HG02642 (cell line): ENCODE measurements around the gene BCAP29.

Source experiments
- ATAC-seq: cut with Tn5 transposase; IDR thresholded peaks from one replicate; pipeline ENCODE4 v1.9.1; 2021; ENCODE audit warnings: mild to moderate bottlenecking; ENCODE audit not compliant: unreplicated experiment, poor library complexity

The BCAP29 gene

DNA sequence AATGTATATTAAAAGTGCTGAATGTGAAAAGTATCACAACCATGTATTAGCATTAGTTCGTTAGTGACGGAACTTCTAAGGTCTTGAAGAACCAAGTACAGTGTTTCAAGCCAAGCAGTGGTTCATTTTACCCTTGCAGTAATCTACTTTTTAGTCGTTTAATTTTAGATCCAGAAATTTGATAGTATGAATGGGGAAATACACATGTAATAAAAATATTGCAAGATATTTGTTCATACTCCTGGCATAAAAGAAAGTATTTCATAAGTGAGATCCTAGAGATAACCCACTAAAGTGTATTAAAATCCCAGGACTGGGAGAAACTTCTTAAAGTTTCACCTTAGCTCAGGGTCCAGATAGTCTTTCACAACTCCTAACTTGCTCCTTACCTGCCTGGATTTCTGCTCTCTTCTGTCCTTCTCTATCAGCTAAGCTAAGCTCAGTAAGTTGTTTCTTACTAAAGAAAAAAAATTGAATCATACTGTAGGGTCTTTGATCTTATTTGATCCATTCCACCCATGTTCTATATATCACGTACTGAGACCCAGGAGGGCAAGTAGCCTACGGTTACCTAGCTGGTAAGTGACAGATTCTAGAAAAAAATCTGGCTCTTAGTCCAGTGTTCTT, 1.5 kb downstream of the BCAP29 start:
- no peak for ATAC-seq

DNA sequence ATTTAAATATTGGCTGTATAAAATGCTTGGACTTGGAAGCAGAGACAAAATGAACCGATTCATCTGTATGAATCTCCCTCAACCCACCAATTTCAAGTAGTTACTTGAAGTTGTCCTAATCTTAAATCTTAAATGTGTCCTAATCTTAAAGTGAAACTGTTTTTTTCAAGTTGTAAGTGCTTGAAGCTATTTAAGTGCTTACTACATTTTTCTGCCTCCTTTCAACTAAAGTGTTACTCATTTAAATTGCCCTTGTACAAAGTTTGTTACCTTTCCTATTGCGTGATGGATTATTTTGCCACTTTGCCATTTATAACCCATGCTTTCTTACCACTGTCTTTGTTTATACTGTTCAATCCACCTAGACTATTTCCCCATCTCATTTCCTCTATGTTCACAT, 2.8 kb downstream of the BCAP29 start:
- no peak for ATAC-seq

DNA sequence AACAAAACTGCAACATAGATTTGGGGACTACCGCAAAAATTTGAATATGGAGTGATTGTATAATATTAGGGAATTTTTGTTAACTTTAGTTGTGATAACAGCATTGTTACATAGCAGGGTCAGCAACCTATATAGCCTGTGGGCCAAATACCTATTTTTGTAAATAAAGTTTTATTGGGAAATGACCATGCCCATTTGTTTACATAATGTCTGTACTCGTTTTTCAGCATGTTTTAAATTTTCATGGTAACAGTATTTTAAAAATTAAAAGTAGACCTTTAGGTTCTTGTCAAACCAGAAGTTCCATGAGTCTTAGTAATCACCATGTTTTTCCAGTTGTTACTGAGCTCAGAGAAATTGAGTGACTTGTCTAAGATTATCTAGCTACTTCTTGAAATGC, 4.7 kb downstream of the BCAP29 start:
- ATAC-seq: no peak

DNA sequence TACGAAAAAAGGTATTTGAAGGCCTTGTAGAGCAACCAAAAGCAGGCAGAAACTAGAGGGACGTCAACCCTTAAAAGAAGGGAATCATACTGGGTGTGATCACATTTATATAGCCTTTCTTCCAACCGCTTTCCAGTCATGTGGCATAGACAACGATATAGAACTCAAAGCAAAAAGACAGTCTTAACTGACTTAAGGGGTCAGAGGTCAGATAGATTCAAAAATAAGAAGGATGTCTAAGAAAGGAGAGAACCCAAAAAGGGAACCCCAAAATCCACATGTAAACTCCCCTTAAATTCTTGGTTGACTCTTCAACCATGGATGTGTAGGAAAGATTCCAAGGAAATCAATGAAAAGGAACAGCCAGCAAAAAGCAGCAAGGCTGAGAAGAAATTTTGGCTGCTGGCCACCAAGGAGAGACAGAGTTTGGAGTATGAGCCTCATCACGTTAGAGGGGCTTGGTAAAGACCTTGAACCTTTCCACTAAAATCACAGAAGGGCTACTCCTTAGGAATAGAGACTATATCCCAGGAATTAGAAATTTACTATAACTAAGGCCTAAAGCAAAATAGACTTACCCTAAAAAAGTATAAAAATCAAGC, 8.6 kb downstream of the BCAP29 start:
- ATAC-seq: no peak

DNA sequence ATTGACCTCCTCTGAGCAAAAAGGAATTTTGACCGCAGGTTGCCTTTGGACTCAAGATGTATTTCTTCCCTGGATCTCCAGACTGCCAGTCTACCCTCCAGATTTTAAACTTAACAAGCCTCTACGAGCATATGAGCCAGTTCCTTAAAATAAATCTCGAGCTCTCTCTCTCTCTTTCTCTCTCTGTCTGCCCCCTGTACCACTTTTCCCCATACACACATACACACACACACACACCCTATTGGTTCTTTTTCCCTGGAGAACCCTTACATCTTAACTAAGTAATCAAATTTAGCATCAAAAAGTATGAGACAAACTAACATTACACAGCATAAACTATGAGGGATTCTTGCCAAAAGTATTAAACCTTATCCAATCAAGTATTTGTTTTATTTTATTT, 11.4 kb downstream of the BCAP29 start:
- ATAC-seq: no peak

DNA sequence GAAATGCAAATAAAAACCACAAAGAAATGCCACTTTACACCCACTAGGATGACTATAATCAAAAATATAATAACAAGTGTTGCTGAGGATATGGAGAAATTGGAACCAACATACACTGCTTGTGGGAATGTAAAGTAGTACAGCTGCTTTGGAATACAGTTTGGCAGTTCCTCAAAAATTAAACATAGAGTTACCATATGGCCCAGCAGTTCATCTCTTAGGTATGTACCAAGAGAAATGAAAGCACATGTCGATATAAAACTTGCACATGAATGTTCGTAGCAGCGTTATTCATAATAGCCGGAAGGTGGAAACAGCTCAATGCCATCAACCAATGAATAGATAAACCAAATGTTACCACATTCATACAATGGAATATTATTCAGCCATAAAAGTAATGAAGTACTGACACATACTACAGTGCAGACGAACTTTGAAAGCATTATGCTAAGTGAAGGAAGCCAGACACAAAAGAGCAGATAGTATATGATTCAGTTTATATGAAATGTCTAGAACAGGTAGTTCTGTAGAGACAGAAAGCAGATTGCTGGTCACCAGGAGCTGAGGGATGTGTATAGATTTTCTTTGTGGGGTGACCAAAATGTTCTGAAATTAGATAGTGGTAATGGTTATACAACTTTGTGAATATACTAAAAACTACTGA, 12.4 kb downstream of the BCAP29 start:
- no peak for ATAC-seq

DNA sequence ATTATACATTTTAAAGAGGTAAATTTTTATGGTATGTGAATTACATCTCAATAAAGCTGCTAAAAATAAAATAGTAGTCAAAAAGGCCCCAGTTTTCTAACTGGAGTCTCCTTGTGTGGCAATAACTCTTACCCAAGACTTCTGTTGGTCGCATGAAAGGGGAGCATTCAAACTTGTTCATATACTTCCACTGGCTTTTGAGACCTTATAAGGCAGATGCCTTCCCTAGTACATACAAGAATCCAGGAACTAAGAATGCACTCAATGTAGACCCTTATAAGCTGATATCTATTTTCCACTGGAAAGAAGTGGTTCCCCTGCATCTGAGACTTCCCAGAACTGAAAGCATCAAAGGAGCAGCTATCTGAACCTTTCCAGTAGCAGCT, 13.0 kb downstream of the BCAP29 start:
- ATAC-seq: no peak

DNA sequence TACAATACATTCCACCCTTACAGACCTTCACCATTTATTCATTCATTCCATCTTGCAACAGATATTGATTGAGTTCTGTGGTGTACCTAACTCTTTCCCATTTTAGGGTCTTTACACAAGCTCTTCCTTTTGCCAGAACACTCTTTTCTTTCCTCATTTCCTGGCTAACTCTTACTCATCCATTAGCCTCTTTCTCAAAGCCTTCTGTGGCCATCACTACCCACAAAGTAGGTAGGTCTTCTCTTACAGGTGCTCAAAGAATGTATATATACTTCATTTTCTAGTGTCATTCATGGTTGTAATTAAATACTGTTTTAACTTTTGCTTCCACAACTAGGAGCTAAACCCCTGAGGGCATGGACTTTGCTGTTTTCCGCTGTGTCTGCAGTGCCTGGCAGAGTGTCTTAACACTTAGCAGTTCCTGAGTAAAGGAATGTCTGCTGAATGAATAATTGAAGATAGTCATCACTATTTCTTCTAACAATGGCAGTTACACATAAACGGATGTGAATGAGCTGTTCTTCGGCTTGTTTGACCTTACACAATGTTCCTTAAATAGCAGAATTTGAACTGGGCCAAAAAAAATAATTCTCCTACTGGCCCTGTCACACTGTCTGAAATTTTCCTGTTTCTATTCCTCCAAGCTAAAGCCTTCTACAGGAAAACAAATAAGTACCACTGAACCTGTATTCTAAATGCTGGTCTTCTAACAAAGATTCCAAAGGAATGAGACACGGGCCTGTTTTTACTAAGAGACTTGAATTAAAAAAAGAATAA, 15.1 kb downstream of the BCAP29 start:
- no peak for ATAC-seq

DNA sequence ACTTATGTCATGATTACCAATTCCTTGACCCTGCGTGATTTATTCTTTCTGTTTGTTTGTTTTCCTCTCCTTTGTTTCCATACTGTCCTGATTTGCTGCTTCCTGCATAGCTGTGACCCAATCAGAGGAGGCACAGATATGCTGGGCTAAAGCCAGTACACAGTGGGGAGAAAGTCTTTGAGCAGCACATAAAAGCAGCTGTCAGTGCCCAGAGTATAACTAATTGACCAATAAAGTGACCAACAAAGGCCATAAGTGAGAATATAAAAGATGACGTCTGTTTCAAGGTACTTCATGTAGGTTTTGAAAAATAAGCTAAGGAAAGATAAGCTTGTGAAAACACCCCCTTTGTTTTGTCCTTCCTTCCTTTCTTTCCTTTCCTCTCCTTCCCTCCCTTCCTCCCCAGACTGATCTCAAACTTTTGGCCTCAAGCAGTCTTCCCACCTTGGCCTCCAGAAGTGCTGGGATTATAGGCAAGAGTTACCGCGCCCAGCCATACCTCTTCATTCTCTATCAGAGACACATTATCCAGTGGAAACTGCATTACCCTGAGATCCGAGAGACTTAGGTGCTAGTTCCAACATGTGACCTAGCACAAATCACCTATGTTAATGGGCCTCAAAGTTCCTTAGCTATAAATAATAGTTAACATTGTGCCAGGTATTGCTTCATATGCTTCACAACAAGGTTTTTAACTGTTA, 17.0 kb downstream of the BCAP29 start:
- no peak for ATAC-seq

DNA sequence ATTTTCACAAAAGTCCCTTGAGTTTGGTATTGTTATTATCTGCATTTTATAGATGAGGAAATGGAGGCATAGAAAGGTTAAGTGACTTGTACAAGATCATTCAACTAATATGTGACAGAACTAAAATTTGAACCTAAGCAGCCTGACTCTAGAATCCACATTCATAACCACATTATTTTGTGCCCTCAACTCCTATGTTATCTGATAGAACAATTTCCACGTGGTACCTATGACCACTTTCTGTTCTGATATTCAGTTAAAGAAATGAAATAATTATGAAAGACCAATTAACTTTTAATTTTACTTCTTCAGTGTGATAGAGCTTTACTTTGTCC, 17.5 kb downstream of the BCAP29 start:
- ATAC-seq: no peak

DNA sequence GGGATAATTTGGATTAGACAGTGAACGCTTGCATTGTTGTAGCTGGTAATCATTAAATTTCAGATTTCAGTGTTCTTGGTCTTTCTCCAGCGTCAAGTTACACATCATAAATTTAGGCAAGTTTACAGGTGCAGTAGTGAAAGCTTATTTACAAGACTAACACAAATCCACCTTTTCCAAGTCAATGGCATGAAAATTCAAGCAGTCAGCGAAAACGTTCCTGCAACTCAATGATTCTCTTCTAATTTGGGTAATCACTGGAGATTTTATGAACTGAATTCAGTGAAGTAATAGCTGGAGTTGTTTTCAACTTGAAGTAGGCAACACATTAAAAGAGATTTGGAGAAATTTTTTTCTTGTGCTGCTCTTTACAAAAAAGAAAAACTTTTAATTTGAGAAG, 17.9 kb downstream of the BCAP29 start:
- ATAC-seq: no peak

DNA sequence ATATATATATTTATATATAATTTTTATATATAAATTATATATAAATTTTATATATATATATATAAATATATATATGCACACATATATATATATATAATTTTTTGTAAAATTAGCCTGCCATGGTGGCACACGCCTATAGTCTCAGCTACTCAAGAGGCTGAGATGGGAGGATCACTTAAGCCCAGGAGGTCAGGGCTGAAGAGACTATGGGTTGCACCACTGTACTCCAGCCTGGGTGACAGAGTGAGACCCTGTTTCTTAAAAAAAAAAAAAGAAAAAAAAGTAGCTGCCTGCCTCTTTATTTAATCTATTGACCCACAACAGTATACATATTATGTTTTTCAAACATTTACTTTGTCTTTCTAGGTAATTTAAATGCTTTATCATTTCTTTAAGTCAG, 19.2 kb downstream of the BCAP29 start:
- no peak for ATAC-seq

DNA sequence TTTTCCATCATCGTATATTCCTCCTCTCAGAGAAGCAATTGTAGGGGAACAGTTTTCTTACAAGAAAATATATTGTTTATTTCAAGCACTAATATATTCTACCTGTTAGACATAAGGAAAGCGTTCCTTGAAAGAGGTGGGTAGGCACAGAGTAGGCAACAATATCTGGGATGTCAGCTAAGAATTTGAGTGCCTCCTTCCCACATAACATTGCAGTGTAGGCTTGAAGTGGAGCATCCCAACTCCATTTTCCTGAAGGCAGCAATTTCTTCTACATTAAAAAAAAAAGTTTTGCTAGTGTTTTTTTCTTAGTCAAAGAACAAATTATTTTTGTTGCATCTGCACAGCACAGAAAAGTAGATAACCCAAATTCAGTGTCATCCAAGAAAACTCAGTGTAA, 20.8 kb downstream of the BCAP29 start:
- ATAC-seq: no peak

DNA sequence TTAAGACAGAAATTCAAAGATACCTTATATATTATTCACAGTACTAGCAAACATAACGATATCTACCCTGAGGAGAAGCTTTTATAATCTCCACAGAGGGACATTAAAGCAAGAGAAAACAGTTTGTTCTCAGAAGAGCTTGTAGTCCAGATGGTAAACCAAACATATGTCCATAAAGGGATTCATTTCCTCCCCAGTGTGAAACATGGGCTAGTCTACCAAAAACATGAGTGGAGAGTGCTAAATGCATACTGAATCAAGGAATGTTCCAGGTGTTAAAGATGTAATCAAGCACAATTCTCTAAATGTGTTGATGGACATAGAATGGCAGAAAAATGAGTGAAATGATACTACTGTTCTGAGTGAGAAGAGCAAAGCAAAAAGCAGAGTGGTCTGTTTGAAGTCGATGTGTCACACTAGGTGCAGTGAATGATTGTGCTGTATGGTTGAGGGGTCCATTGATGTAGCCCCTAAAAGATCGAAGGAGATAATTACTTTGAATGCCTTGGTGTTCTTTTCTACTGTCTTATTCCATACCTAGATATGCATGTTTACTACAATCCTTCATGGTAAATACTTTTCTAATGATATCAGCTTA, 25.3 kb downstream of the BCAP29 start:
- ATAC-seq: no peak

DNA sequence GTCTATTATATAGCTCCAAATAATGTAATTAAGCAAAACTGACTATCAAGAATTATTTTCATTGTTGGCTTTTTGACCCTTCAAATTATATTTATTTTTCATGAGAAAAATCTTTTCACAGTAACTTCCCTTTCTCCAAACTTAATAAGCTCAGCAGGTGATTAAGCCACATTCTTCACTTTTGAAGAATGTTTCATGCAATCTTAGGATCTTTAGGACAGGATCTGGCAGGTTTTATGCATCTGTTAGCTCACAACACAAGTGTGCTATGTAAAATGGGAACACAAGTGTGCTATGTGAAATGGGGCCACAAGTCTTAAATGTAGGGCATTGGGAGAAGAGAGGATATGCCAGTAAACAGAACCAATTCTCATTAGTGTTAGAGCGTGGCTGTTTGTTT, 26.3 kb downstream of the BCAP29 start:
- ATAC-seq: no peak

DNA sequence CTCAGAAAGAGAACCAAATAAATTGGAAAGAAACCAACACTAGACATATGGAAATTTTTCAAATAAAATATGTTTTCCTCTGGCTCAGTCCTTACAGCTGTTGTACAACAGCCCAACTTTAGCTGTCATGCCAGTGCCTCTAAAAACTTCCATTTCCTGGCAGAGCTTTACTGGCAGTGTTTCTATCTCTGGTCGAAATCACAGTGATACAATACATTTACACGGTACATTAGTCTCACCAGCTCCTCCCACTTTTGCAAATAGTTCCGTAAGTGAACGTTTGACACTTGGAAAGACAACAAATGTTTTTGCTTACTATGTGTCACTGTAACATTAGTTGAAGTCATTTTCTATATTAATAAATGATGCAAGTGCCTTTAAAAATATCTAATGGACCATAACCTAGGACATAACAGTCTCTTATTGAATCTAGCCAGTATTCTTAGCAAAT, 29.8 kb downstream of the BCAP29 start:
- no peak for ATAC-seq

DNA sequence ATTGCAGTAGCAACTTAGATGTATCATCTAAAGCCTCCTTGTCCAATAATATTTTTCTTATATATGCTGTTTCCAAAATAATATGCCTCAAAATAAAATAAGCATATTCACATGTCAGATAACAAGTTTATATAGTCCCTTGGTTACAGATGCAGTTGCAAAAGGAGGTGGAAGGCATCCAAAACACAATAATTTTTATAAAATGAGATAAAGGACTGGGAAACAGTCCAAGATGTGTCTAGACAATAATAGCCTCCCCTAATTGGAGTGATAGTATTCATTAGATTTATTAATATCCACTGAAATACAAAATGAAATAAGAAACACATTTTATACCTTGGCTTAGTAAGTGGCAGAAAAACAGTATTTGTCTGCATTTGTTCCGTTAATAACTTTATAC, 30.3 kb downstream of the BCAP29 start:
- no peak for ATAC-seq

DNA sequence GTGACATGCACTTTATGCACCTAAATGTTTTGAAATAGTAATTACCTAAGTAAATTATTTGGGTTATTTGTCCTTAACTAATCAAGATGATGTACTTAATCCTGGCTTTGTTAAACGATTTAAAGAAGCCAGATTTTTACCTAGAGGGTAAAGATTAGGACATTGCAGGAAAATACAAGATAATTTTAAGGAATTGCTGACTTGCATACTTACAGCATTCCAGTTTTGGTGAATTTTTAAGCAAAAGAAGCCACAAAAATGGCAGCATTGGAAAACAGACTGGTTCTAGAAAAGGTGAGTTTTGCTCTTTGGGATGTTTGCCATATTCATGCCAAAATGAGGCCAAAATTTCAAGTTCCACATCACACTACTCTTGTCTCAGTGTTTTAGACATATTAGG, 33.4 kb downstream of the BCAP29 start:
- no peak for ATAC-seq

DNA sequence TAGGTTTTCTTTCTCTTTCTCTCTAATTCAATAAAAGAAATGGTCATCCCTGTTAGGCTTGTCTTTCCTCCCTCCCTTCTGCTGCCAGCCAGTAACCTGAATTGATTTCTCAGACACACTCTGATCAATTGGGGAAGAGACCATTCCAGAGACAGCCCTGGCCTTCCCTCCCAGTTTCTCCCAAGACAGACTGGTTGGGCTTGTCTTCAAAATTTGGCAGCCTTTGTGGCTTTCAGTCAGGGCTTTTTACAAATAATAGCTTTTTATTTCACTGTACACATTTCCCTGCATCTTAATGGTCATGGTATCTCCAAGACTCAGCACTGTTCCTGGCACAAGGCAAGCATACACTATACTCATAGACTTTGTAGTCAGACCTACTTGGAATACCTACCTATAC, 33.9 kb downstream of the BCAP29 start:
- ATAC-seq: no peak

DNA sequence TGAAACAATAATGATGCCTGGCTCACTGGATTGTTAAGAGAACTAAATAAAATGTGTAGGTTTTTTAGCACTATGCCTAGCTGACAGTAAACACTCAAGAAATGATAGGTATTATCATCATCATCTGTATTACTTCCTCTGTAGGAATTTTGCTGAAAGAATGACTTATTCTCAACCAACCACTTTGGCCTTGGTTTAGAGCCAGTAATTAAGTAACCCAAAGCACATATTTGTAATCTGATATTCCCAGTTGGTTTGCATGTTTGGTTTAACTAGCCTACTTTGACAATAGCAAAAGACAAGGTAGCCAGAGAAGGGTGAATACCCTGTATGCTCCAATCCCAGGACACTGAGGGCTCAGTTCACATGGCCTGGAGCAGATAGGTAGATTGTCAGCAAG, 34.4 kb downstream of the BCAP29 start:
- ATAC-seq: no peak
